Measurements from ENCODE around the gene ZBTB12. TPM values are rescaled to one million over a fixed set of nuclear protein-coding genes. Genes with fewer than 3 reads are reported as not detected.

Gene ZBTB12
- total and polyA plus RNA-seq, 2 of the 4 experiments (the other 2 are of a cell fraction), result 2.0 to 8.5 TPM

DNA sequence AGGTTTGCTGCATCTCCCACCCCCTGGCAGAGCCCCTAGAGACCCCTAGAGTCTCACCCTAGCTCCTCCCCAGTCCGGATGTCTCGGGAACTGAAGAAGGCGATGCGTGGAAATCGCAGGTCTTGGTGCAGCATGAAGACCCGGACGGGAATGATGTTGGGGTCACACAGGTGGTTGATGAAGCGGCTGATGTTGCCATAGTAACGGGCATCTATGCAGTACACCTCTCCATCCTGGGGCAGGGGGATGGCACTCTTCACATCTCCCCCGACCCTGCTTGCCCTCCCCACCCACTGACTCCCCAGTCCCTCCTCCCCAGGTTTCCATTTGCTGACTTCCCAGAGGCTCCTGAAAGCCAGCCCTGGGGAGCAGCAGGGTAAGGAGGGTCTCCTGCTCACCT lies 21.3 kb downstream of the ZBTB12 start:
- no peak overlapping the region for H3K9ac ChIP-seq (ENCODE audit: low read depth, low read length)
- H2AFZ ChIP-seq (replicated peaks; ENCODE audit: low read length, poor library complexity), result no peak overlapping the region
- in situ Hi-C loops (cut with MboI; ENCODE audit: low sequenced_read_pairs) (no loop called here), dilution Hi-C loops (cut with HindIII; ENCODE audit: low sequenced_read_pairs, unreplicated experiment) (no loop called here), intact Hi-C loops (cut with micrococcal nuclease) (no loop called here)
- H2AK5ac ChIP-seq (ENCODE audit: low read depth, low read length), result no peak overlapping the region
- DNase-seq (no peak), ATAC-seq (ENCODE audit: low read depth) (no peak)
- no peak overlapping the region for H3K56ac ChIP-seq (ENCODE audit: extremely low read depth, insufficient read depth, low read length)
- H3K9me3 ChIP-seq (ENCODE audit: control insufficient read depth, insufficient read depth, low read length), result no peaks in the 10 kb centered on the region
- 80% methylated on average over 4 of the region's 10 CpGs; no CpG with 5 or more reads in 1 of the 2 experiments for WGBS, 2 experiments (ENCODE audit: extremely low coverage in 2 of 2, insufficient read length in 1 of 2)
- no peak overlapping the region for H2BK20ac ChIP-seq (ENCODE audit: low read depth, low read length)
- no peak overlapping the region for H3K4me2 ChIP-seq (ENCODE audit: low read depth, low read length)
- BruUV-seq (replicated peaks), result no TSS peak
- H4K20me1 ChIP-seq (ENCODE audit: insufficient read depth, low read length), result 0 out of 2 replicates have a peak, but pooled peaks cover 2% of the 10 kb centered on the region
- no peak overlapping the region for H3K18ac ChIP-seq (ENCODE audit: low read depth, low read length)
- no peak overlapping the region for H4K91ac ChIP-seq (ENCODE audit: insufficient read depth, low read depth, low read length)
- H2AK9ac ChIP-seq (replicated peaks; ENCODE audit: low read depth, low read length, poor library complexity), result no peak overlapping the region
- no peak overlapping the region for H2BK120ac ChIP-seq (ENCODE audit: low read depth, low read length)
- peaks cover 4% of the 10 kb centered on the region for H3K4me1 ChIP-seq (ENCODE audit: control insufficient read depth, insufficient read depth, low read length)
- no peak overlapping the region for H3K27ac ChIP-seq (ENCODE audit: insufficient read depth, low read length)
- H3K23ac ChIP-seq (ENCODE audit: low read depth, low read length), result no peak overlapping the region
- TF ChIP-seq CHD1 (IDR thresholded peaks at IDR 0.05; ENCODE audit: low read depth, low read length) (no peak), MXI1 (IDR thresholded peaks at IDR 0.05; ENCODE audit: borderline replicate concordance, low read depth, low read length) (no peak), RFX5 (IDR thresholded peaks at IDR 0.05; ENCODE audit: low read depth, low read length) (no peak), MAZ (IDR thresholded peaks at IDR 0.05; ENCODE audit: borderline replicate concordance, low read depth, low read length) (no peak), FOS (IDR thresholded peaks at IDR 0.05; ENCODE audit: low read depth, low read length) (no peak), MAFK (IDR thresholded peaks at IDR 0.05; ENCODE audit: low read depth, low read length) (no peak), NFE2L2 (IDR thresholded peaks at IDR 0.05; ENCODE audit: low read depth, low read length) (no peak), CEBPB (IDR thresholded peaks at IDR 0.05; ENCODE audit: low read depth, low read length) (no peak), RAD21 (IDR thresholded peaks at IDR 0.05; ENCODE audit: low read length) (no peak), BHLHE40 (IDR thresholded peaks at IDR 0.05; ENCODE audit: low read depth, low read length) (no peak), POLR2A (IDR thresholded peaks at IDR 0.05; ENCODE audit: low read depth, low read length) (no peak)
- TF ChIP-seq, protein P1, sequence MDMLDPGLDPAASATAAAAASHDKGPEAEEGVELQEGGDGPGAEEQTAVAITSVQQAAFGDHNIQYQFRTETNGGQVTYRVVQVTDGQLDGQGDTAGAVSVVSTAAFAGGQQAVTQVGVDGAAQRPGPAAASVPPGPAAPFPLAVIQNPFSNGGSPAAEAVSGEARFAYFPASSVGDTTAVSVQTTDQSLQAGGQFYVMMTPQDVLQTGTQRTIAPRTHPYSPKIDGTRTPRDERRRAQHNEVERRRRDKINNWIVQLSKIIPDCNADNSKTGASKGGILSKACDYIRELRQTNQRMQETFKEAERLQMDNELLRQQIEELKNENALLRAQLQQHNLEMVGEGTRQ (IDR thresholded peaks at IDR 0.05; ENCODE audit: low read depth, low read length), result no peak
- TF ChIP-seq, protein P2, sequence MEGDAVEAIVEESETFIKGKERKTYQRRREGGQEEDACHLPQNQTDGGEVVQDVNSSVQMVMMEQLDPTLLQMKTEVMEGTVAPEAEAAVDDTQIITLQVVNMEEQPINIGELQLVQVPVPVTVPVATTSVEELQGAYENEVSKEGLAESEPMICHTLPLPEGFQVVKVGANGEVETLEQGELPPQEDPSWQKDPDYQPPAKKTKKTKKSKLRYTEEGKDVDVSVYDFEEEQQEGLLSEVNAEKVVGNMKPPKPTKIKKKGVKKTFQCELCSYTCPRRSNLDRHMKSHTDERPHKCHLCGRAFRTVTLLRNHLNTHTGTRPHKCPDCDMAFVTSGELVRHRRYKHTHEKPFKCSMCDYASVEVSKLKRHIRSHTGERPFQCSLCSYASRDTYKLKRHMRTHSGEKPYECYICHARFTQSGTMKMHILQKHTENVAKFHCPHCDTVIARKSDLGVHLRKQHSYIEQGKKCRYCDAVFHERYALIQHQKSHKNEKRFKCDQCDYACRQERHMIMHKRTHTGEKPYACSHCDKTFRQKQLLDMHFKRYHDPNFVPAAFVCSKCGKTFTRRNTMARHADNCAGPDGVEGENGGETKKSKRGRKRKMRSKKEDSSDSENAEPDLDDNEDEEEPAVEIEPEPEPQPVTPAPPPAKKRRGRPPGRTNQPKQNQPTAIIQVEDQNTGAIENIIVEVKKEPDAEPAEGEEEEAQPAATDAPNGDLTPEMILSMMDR (conservative IDR thresholded peaks at IDR 0.05; ENCODE audit: low read depth, low read length), result no peak
- TF ChIP-seq, protein P3, sequence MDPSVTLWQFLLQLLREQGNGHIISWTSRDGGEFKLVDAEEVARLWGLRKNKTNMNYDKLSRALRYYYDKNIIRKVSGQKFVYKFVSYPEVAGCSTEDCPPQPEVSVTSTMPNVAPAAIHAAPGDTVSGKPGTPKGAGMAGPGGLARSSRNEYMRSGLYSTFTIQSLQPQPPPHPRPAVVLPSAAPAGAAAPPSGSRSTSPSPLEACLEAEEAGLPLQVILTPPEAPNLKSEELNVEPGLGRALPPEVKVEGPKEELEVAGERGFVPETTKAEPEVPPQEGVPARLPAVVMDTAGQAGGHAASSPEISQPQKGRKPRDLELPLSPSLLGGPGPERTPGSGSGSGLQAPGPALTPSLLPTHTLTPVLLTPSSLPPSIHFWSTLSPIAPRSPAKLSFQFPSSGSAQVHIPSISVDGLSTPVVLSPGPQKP (IDR thresholded peaks at IDR 0.05; ENCODE audit: borderline replicate concordance, low read depth, low read length), result no peak
- H3K79me1 ChIP-seq (ENCODE audit: low read depth in 1 of 2, low read length in 2 of 2), result no peaks in the 10 kb centered on the region
- H3K14ac ChIP-seq (replicated peaks; ENCODE audit: low read depth, low read length), result no peak overlapping the region
- H3K36me3 ChIP-seq (ENCODE audit: control insufficient read depth, insufficient read depth, low read length), result peaks cover 52% of the 10 kb centered on the region
- POLR2A ChIA-PET (ENCODE audit: unreplicated experiment), result no interaction called here
- no peak overlapping the region for H2BK5ac ChIP-seq (ENCODE audit: low read depth, low read length, poor library complexity, severe bottlenecking)
- 0 out of 2 replicates have a peak, but pooled peaks cover 2% of the 10 kb centered on the region for H3K9me1 ChIP-seq (ENCODE audit: insufficient read depth, low read length)
- no peak overlapping the region for H4K5ac ChIP-seq (ENCODE audit: low read depth, low read length)
- no peak overlapping the region for H2BK15ac ChIP-seq (ENCODE audit: low read depth, low read length)
- no peak overlapping the region for H3K4me3 ChIP-seq (ENCODE audit: insufficient read depth, low read depth, low read length)
- H3K4ac ChIP-seq (ENCODE audit: low read depth, low read length), result no peak overlapping the region
- no peaks in the 10 kb centered on the region for H3K27me3 ChIP-seq (ENCODE audit: control insufficient read depth, insufficient read depth, low read length)
- no peak overlapping the region for H4K8ac ChIP-seq (ENCODE audit: low read depth in 2 of 2, low read length in 2 of 2)
- CTCF ChIA-PET, result no interaction called here

Measured in IMR-90 (cell line).